ENCODE measurements around the gene PCDH15. TPM values are rescaled to one million over a fixed set of nuclear protein-coding genes. Genes with fewer than 3 reads are reported as not detected.

The PCDH15 gene
- total and polyA plus RNA-seq, 4 donors = 20.7 to 46.8 (median 39.1) TPM

DNA sequence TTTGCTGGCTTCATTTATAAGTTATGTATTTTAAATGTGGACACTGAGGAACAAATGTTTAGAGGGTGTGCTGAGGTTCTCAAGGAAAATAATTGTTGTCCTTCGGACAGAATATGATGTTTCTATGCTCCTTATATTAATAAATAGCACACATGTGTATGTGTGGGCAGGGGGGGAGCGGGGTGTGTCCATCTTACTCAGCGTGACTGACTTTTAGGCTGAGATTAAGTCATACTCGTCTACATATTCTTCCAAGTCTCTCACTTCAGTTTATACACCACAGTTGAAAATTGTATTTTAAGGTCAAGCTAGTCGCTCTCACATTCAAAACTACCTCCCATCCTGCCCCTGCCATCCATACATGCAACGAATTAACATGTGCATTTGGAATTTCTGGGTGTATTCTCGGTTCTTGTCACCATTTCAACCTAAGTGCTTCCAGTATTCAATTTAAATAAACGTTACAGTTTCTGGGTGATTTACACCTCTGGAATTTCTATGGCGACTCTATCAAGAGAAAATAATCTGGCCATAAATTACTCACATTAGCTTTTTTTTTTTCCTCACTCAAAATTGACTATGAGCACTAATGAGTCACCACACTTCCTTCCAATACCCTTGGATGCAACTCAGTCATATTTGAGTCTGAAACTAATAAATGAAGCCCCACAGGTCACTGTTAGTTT, 3.3 kb downstream of the PCDH15 start:
- no peak for DNase-seq (ENCODE audit: low read depth in 4 of 6, low spot score in 6 of 6)
- H3K27ac ChIP-seq (ENCODE audit: low read depth, low read length) = no peak overlapping the region
- no peak overlapping the region for H3K4me3 ChIP-seq (ENCODE audit: low read depth, low read length)
- H3K9me3 ChIP-seq (ENCODE audit: control insufficient read depth, insufficient read depth, low read length) = no peaks in the 10 kb centered on the region
- no peaks in the 10 kb centered on the region for H3K27me3 ChIP-seq (ENCODE audit: control insufficient read depth, insufficient read depth, low read length)
- 69% methylated on average over 3 of the region's 9 CpGs for whole genome bisulfite sequencing (ENCODE audit: insufficient coverage)
- no peaks in the 10 kb centered on the region for H3K36me3 ChIP-seq (ENCODE audit: control insufficient read depth, insufficient read depth, low read length)
- H3K4me1 ChIP-seq (ENCODE audit: control insufficient read depth, insufficient read depth, low read length) = no peaks in the 10 kb centered on the region

DNA sequence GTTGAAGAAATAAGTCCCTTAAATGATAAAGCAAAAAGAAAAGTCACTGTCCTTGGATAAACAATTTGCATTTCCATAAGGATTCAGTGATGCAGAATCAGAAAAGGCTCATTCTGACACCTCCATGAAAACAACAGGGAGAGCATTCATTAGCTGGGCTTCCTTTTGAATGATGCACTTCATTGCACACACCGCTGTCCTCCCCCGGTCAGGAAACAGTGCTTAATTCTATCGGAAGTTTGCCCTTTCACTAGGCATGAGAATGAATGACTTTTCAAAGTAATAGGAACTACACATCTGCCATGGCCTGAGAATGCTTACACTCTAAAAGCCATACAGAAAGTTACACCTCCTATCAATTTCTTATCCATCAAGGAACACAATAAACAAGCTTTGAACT, 4.2 kb downstream of the PCDH15 start:
- WGBS (ENCODE audit: insufficient coverage) = 42% methylated on average over 3 of the region's 3 CpGs

DNA sequence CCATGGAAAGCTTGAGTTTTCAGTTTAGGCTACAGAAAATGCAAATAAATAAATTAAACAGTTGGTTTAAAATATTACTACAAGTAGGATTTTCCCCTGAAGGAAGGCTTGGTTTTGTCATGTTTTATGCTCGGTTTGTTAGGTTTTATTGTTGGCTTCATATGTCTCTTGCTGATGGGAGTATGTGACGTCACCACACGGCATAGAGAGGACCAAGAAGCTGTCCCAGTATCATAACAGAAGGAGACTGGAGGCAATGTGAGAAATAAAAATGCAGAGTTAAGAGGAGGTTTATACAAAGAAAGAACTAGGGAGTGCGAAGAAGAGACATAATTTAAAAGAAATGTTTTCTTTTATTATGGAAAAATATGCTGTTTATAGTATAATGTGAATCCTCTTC, 24.4 kb downstream of the PCDH15 start:
- DNase-seq (ENCODE audit: low read depth in 4 of 6, low spot score in 6 of 6) = no peak
- H3K27ac ChIP-seq (ENCODE audit: low read depth, low read length) = no peak overlapping the region
- 100% methylated on average over 3 of the region's 4 CpGs for WGBS (ENCODE audit: insufficient coverage)
- no peaks in the 10 kb centered on the region for H3K9me3 ChIP-seq (ENCODE audit: control insufficient read depth, insufficient read depth, low read length)
- no peak overlapping the region for H3K4me3 ChIP-seq (ENCODE audit: low read depth, low read length)
- H3K27me3 ChIP-seq (ENCODE audit: control insufficient read depth, insufficient read depth, low read length) = no peaks in the 10 kb centered on the region
- H3K4me1 ChIP-seq (ENCODE audit: control insufficient read depth, insufficient read depth, low read length) = no peaks in the 10 kb centered on the region
- H3K36me3 ChIP-seq (ENCODE audit: control insufficient read depth, insufficient read depth, low read length) = no peaks in the 10 kb centered on the region

More for the DNA sequence above, 4.2 kb downstream of the PCDH15 start:
- Histone ChIP-seq H3K9me3 (ENCODE audit: control insufficient read depth, insufficient read depth, low read length) (no peaks in the 10 kb centered on the region), H3K36me3 (ENCODE audit: control insufficient read depth, insufficient read depth, low read length) (no peaks in the 10 kb centered on the region), H3K27ac (ENCODE audit: low read depth, low read length) (no peak overlapping the region), H3K27me3 (ENCODE audit: control insufficient read depth, insufficient read depth, low read length) (no peaks in the 10 kb centered on the region), H3K4me3 (ENCODE audit: low read depth, low read length) (no peak overlapping the region), H3K4me1 (ENCODE audit: control insufficient read depth, insufficient read depth, low read length) (no peaks in the 10 kb centered on the region)
- DNase-seq (ENCODE audit: low read depth in 4 of 6, low spot score in 6 of 6) = peak in 2 of 6 donors; percentile 40 to 62

DNA sequence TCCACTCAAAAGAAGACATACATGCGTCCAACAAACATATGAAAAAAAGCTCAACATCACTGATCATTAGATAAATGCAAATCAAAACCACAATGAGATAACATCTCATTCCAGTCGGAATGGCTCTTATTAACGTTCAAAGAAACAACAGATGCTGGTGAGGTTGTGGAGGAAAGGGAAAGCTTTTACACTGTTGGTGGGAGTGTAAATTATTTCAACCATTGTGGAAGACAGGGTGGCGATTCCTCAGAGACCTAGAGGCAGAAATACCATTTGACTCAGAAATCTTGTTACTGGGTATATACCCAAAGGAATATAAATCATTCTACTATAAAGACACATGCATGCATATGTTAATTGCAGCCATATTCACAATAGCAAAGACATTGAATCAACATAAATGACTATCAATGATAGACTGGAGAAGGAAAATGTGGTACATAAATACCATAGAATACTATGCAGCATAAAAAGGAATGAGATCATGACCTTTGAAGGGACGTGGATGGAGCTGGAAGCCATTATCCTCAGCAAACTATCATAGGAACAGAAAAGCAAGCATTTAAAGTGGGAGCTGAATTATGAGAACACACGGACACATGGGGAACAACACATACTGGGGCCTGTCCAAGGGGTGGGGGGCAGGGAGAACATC, 28.4 kb downstream of the PCDH15 start:
- Histone ChIP-seq H3K4me1 (ENCODE audit: control insufficient read depth, insufficient read depth, low read length) (no peaks in the 10 kb centered on the region), H3K27me3 (ENCODE audit: control insufficient read depth, insufficient read depth, low read length) (no peaks in the 10 kb centered on the region), H3K4me3 (ENCODE audit: low read depth, low read length) (no peak overlapping the region), H3K36me3 (ENCODE audit: control insufficient read depth, insufficient read depth, low read length) (no peaks in the 10 kb centered on the region), H3K27ac (ENCODE audit: low read depth, low read length) (no peak overlapping the region), H3K9me3 (ENCODE audit: control insufficient read depth, insufficient read depth, low read length) (no peaks in the 10 kb centered on the region)
- DNase-seq (ENCODE audit: low read depth in 4 of 6, low spot score in 6 of 6) = no peak
- WGBS (ENCODE audit: insufficient coverage) = no CpG with 5 or more reads among the region's 6 CpGs

DNA sequence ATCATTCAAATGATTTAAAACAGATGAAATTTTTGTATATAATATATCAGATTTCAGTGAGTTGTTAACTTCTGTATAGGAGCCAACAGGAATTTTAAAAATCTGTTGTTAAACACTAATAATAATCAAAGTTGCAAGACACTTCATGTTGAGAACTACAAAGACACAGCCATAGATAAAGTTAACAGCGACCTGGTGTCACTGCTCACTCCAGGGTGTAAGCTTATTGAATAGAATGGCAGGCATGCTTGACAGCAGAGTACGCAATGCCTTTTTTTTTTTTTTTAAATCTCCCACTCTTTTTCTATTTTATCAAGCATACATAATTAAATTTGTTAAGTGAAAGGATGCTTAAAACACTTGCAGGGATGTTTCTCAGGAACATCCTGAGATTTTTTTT, 32.0 kb downstream of the PCDH15 start:
- Histone ChIP-seq H3K27ac (ENCODE audit: low read depth, low read length) (no peak overlapping the region), H3K4me1 (ENCODE audit: control insufficient read depth, insufficient read depth, low read length) (no peaks in the 10 kb centered on the region), H3K36me3 (ENCODE audit: control insufficient read depth, insufficient read depth, low read length) (no peaks in the 10 kb centered on the region), H3K9me3 (ENCODE audit: control insufficient read depth, insufficient read depth, low read length) (no peaks in the 10 kb centered on the region), H3K4me3 (ENCODE audit: low read depth, low read length) (no peak overlapping the region), H3K27me3 (ENCODE audit: control insufficient read depth, insufficient read depth, low read length) (no peaks in the 10 kb centered on the region)
- no CpG with 5 or more reads among the region's 2 CpGs for WGBS (ENCODE audit: insufficient coverage)
- no peak for DNase-seq (ENCODE audit: low read depth in 4 of 6, low spot score in 6 of 6)

DNA sequence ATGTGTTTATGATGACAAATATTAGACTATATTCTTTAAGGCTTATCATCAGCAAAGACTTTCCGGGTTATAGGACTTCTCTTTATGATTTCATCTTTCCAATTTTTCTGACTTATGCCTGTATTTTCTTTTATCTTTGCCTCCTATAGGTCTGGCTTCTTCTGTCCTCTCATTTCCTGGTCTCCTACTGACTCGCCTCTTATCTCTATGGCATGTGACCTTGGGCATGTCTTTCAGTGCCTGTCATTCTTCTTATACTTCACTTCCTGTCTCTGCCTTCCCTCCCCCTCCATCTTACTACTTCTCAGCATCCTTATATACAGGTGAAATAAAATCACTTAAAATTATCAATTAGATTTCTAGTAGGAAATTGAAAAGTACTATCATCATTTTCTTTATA, 42.2 kb downstream of the PCDH15 start:
- no peaks in the 10 kb centered on the region for H3K36me3 ChIP-seq (ENCODE audit: control insufficient read depth, insufficient read depth, low read length)
- H3K9me3 ChIP-seq (ENCODE audit: control insufficient read depth, insufficient read depth, low read length) = no peaks in the 10 kb centered on the region
- WGBS (ENCODE audit: insufficient coverage) = 71% methylated on average over 1 of the region's 2 CpGs
- no peak overlapping the region for H3K4me3 ChIP-seq (ENCODE audit: low read depth, low read length)
- no peak overlapping the region for H3K27ac ChIP-seq (ENCODE audit: low read depth, low read length)
- no peaks in the 10 kb centered on the region for H3K4me1 ChIP-seq (ENCODE audit: control insufficient read depth, insufficient read depth, low read length)
- no peaks in the 10 kb centered on the region for H3K27me3 ChIP-seq (ENCODE audit: control insufficient read depth, insufficient read depth, low read length)
- no peak for DNase-seq (ENCODE audit: low read depth in 4 of 6, low spot score in 6 of 6)

DNA sequence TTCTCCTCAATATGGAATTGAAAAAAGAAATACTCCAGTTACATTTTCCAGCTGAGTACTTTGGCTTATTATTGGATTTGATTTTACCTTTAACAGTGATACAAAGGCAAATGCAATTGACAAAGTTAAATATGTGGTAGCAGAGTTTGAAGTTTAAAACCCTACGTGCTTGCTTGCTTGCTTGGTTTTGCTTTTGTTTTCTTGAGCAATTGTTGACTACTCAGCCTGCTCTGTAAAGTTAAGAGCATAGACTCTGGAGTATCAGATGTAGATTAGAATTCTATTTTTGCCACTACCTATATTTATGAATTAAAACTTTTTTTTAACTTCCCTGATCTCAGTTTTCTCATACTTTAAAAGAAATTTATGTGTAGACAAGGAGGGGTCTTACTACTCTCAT, 51.4 kb downstream of the PCDH15 start:
- Histone ChIP-seq H3K9me3 (ENCODE audit: control insufficient read depth, insufficient read depth, low read length) (no peaks in the 10 kb centered on the region), H3K27ac (ENCODE audit: low read depth, low read length) (no peak overlapping the region), H3K36me3 (ENCODE audit: control insufficient read depth, insufficient read depth, low read length) (no peaks in the 10 kb centered on the region), H3K27me3 (ENCODE audit: control insufficient read depth, insufficient read depth, low read length) (no peaks in the 10 kb centered on the region), H3K4me1 (ENCODE audit: control insufficient read depth, insufficient read depth, low read length) (no peaks in the 10 kb centered on the region), H3K4me3 (ENCODE audit: low read depth, low read length) (no peak overlapping the region)
- WGBS (ENCODE audit: insufficient coverage) = no CpG with 5 or more reads among the region's 1 CpG
- DNase-seq (ENCODE audit: low read depth in 4 of 6, low spot score in 6 of 6) = no peak

DNA sequence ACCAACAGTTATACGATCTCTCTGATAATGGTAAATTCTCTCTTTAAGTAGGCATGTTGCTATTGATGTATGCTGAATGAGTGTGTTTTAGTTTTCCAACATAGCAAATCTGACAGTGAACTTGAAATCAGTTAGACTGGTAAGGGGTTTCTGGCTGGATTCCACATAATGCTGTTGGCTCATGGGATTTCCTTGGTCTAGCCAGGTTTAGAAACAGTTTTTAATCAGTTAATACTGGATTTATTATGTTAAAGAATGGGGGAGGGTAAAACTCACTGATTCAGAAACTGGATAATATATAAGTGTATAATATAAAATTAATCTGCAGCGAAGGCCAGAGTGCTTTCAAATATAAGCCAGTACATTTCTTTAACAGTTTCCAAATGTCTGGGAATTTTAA, 55.6 kb downstream of the PCDH15 start:
- no peaks in the 10 kb centered on the region for H3K4me1 ChIP-seq (ENCODE audit: control insufficient read depth, insufficient read depth, low read length)
- H3K4me3 ChIP-seq (ENCODE audit: low read depth, low read length) = no peak overlapping the region
- H3K9me3 ChIP-seq (ENCODE audit: control insufficient read depth, insufficient read depth, low read length) = no peaks in the 10 kb centered on the region
- no peak for DNase-seq (ENCODE audit: low read depth in 4 of 6, low spot score in 6 of 6)
- H3K36me3 ChIP-seq (ENCODE audit: control insufficient read depth, insufficient read depth, low read length) = no peaks in the 10 kb centered on the region
- no CpG with 5 or more reads among the region's 2 CpGs for WGBS (ENCODE audit: insufficient coverage)
- H3K27ac ChIP-seq (ENCODE audit: low read depth, low read length) = no peak overlapping the region
- H3K27me3 ChIP-seq (ENCODE audit: control insufficient read depth, insufficient read depth, low read length) = no peaks in the 10 kb centered on the region

DNA sequence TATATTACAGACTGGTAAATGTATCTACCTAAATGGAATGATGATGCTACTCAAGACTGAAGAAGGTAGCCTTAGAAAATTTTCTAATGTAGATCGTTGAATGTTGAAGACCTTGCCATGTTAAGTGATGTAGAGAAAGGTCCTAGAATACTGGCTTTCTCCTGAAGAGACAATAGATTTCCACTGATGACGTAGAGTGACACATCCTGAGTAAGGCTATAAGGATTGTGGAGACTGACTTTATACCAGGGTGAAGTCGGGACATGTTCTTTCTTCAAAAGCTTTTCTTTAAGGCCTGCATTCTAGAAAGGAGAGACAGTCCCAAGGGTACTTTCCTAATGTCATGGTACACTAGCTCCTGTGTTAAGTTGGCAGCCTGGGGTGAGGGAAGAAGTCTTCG, 58.6 kb downstream of the PCDH15 start:
- Histone ChIP-seq H3K9me3 (ENCODE audit: control insufficient read depth, insufficient read depth, low read length) (no peaks in the 10 kb centered on the region), H3K4me1 (ENCODE audit: control insufficient read depth, insufficient read depth, low read length) (no peaks in the 10 kb centered on the region), H3K4me3 (ENCODE audit: low read depth, low read length) (no peak overlapping the region), H3K27ac (ENCODE audit: low read depth, low read length) (no peak overlapping the region), H3K36me3 (ENCODE audit: control insufficient read depth, insufficient read depth, low read length) (no peaks in the 10 kb centered on the region), H3K27me3 (ENCODE audit: control insufficient read depth, insufficient read depth, low read length) (no peaks in the 10 kb centered on the region)
- DNase-seq (ENCODE audit: low read depth in 4 of 6, low spot score in 6 of 6) = no peak
- WGBS (ENCODE audit: insufficient coverage) = 85% methylated on average over 2 of the region's 4 CpGs

DNA sequence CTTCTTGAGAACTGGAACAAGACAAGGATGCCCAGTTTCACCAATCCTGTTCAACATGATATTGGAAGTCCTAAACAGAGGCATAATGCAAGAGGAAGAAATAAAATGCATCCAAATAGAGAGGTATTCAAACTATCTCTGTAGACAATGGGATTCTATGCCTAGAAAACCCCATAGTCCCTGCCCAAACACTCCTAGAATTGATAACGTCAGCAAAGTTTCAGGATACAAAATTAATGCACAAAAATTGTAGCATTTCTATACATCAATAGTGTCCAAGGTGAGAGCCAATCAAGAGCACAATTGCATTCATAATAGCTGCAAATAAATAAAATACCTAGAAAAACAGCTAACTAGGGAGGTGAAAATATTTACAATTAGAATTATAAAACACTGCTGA, 72.5 kb downstream of the PCDH15 start:
- Histone ChIP-seq H3K36me3 (ENCODE audit: control insufficient read depth, insufficient read depth, low read length) (no peaks in the 10 kb centered on the region), H3K9me3 (ENCODE audit: control insufficient read depth, insufficient read depth, low read length) (no peaks in the 10 kb centered on the region), H3K4me1 (ENCODE audit: control insufficient read depth, insufficient read depth, low read length) (no peaks in the 10 kb centered on the region), H3K27me3 (ENCODE audit: control insufficient read depth, insufficient read depth, low read length) (no peaks in the 10 kb centered on the region), H3K4me3 (ENCODE audit: low read depth, low read length) (no peak overlapping the region), H3K27ac (ENCODE audit: low read depth, low read length) (no peak overlapping the region)
- WGBS (ENCODE audit: insufficient coverage) = no CpG with 5 or more reads among the region's 1 CpG
- no peak for DNase-seq (ENCODE audit: low read depth in 4 of 6, low spot score in 6 of 6)

Measured in spinal cord (tissue), 10 donors.